Left ventricle myocardium inferior (tissue), 1 donor: ENCODE measurements around the gene DGKD. TPM values are rescaled to one million over a fixed set of nuclear protein-coding genes. Genes with fewer than 3 reads are reported as not detected.

Experiments
- DNase-seq: peaks from one replicate; pipeline ENCODE4 v3.0.0-alpha.2; 2020
- H3K27ac ChIP-seq: fragments of 200-600 bp; replicated peaks from 2 replicates; pipeline ENCODE4 v1.8.0; 2021
- H3K27me3 ChIP-seq: fragments of 200-600 bp; 2 replicates; pipeline ENCODE4 v1.8.0; 2021; ENCODE audit warnings: low read depth
- H3K36me3 ChIP-seq: fragments of 200-600 bp; 2 replicates; pipeline ENCODE4 v1.8.0; 2021
- H3K4me1 ChIP-seq: fragments of 200-600 bp; 2 replicates; pipeline ENCODE4 v1.8.0; 2021
- H3K4me3 ChIP-seq: fragments of 200-600 bp; 2 replicates; pipeline ENCODE4 v1.8.0; 2021; ENCODE audit warnings: mild to moderate bottlenecking, moderate library complexity
- H3K9me3 ChIP-seq: fragments of 200-600 bp; replicated peaks from 2 replicates; pipeline ENCODE4 v1.8.0; 2021
- intact Hi-C: fragments of 100-400 bp; cut with micrococcal nuclease; formaldehyde crosslinking; loops from one replicate; pipeline ENCODE4 v1.11.0; 2022
- total RNA-seq: library from RNA; stranded (reverse); fragmentation: NEBNext Ultra II Directional; extraction: Animal tissue kit (Norgen Biotek cat#: 25700); gene quantifications from one replicate; pipeline ENCODE4 v1.2.1, GENCODE V29; 2021
- TF ChIP-seq, protein P1 (sequence below): fragments of 200-600 bp; IDR thresholded peaks from 2 replicates; pipeline ENCODE4 v1.8.0; 2021; ENCODE audit warnings: antibody characterized with exemption, mild to moderate bottlenecking, borderline replicate concordance
- donor health status: DM: no; HTN: yes; CAD: no; lungs with severe emphysema.

The DGKD gene
- total RNA-seq, 1 donor from 2014 or later: 41.7 TPM

GRCh38 chr2:233408366-233409285 lies 54.3 kb downstream of the DGKD start:
- Histone ChIP-seq H3K36me3 (no peaks in the 10 kb centered on the region), H3K4me3 (no peak overlapping the region), H3K4me1 (peaks cover 40% of the 10 kb centered on the region), H3K27ac (peak overlapping the region; percentile 74), H3K9me3 (peaks cover 15% of the 10 kb centered on the region), H3K27me3 (no peaks in the 10 kb centered on the region)
- intact Hi-C loops: no loop called here
- TF ChIP-seq, protein P1, sequence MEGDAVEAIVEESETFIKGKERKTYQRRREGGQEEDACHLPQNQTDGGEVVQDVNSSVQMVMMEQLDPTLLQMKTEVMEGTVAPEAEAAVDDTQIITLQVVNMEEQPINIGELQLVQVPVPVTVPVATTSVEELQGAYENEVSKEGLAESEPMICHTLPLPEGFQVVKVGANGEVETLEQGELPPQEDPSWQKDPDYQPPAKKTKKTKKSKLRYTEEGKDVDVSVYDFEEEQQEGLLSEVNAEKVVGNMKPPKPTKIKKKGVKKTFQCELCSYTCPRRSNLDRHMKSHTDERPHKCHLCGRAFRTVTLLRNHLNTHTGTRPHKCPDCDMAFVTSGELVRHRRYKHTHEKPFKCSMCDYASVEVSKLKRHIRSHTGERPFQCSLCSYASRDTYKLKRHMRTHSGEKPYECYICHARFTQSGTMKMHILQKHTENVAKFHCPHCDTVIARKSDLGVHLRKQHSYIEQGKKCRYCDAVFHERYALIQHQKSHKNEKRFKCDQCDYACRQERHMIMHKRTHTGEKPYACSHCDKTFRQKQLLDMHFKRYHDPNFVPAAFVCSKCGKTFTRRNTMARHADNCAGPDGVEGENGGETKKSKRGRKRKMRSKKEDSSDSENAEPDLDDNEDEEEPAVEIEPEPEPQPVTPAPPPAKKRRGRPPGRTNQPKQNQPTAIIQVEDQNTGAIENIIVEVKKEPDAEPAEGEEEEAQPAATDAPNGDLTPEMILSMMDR: no peak
- DNase-seq: no peak

DNA sequence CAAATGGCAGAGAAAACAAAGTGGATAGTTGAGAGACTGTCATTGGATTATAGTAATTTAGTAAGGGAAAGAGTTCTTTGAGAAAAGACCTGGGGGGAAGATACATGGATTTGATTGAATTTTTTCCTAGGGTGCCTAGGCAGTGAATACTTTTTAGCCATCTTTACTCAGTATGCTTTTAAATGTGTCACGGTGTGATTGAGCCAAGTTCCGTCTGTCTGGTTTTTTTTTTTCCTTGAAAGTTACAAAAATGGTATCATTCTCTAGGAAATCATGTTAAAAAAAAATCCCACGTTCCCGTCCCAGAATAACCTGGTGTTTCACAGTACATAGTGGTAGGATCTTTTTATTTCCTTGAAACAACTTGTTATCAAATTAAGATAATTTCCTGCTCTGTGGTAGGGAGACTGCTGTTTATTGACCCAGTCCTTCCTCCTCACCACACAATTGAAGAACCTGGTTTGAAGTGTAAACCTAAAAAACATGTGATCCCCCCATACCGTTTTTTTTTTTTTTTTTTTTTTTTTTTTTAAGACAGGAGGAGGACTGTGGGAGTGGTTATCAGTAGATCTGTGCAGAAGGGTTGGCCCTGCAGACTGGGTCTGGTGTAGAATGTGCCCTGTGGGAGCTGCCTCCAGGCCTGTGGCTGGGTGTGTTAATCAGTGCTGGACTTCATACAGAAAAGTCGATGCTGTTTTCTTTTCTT lies 55.1 kb downstream of the DGKD start:
- no peak for DNase-seq
- intact Hi-C loops: no loop called here
- no peaks in the 10 kb centered on the region for H3K36me3 ChIP-seq
- H3K4me1 ChIP-seq: peaks cover 49% of the 10 kb centered on the region
- H3K4me3 ChIP-seq: no peak overlapping the region
- H3K27ac ChIP-seq: peak overlapping the region; percentile 74
- H3K9me3 ChIP-seq: peaks cover 15% of the 10 kb centered on the region
- TF ChIP-seq, protein P1: no peak
- H3K27me3 ChIP-seq: no peaks in the 10 kb centered on the region

DNA sequence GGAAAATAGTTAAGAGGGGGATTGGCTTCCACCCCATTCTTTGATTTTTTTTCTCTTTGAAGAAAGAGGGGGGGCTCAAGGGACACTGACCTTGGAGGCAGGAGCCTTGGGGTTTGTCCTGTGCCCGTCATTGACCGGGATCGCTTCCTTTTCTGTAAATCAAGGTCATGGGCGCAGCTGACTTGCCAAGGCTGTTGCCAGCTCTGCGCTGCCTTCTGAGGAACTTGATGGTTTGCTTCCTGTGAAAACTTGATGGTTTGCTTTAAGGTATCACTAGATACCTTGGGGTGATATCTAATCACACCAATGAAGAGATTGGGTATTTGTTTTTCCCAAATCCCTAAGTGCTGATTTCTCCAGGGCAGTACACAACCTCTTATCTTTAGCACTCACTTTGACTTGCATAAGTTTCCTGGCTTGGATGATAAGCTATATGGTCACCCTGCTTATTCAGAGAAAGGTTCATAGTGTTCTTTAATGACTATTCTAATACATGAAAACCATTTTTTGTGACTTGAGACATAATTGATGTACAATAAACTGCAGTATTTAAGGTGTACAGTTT lies 56.0 kb downstream of the DGKD start:
- Histone ChIP-seq H3K36me3 (no peaks in the 10 kb centered on the region), H3K27ac (peak overlapping the region; percentile 74), H3K4me3 (no peak overlapping the region), H3K4me1 (peaks cover 57% of the 10 kb centered on the region), H3K27me3 (no peaks in the 10 kb centered on the region), H3K9me3 (peaks cover 15% of the 10 kb centered on the region)
- no peak for DNase-seq
- intact Hi-C loops: no loop called here
- TF ChIP-seq, protein P1: no peak

- no peaks in the 10 kb centered on the region for H3K27me3 ChIP-seq
- TF ChIP-seq, protein P1: no peak
- H3K36me3 ChIP-seq: no peaks in the 10 kb centered on the region
- H3K9me3 ChIP-seq: peaks cover 15% of the 10 kb centered on the region
- H3K4me1 ChIP-seq: peaks cover 61% of the 10 kb centered on the region
- peak overlapping the region; percentile 74 for H3K27ac ChIP-seq
- intact Hi-C loops: no loop called here
- no peak overlapping the region for H3K4me3 ChIP-seq
- DNase-seq: no peak
These were observed 56.9 kb downstream of the DGKD start for GRCh38 chr2:233411162-233411561.

GRCh38 chr2:233412405-233412804 lies 58.1 kb downstream of the DGKD start:
- H3K27ac ChIP-seq: no peak overlapping the region
- H3K4me3 ChIP-seq: no peak overlapping the region
- H3K36me3 ChIP-seq: no peaks in the 10 kb centered on the region
- TF ChIP-seq, protein P1: no peak
- intact Hi-C loops: no loop called here
- peaks cover 66% of the 10 kb centered on the region for H3K4me1 ChIP-seq
- H3K27me3 ChIP-seq: no peaks in the 10 kb centered on the region
- peaks cover 15% of the 10 kb centered on the region for H3K9me3 ChIP-seq
- no peak for DNase-seq
